Measurements from ENCODE around the gene PYROXD2. TPM values are rescaled to one million over a fixed set of nuclear protein-coding genes. Genes with fewer than 3 reads are reported as not detected.

The PYROXD2 gene
- total and polyA plus RNA-seq, 2 experiments from 2014 or later, result 12.1 to 13.8 TPM

GRCh38 chr10:98370831-98371820, 43.9 kb downstream of the PYROXD2 start:
- Histone ChIP-seq H3K79me2 (ENCODE audit: insufficient read depth) (no peaks in the 10 kb centered on the region), H3K9me3 (ENCODE audit: low read depth) (no peaks in the 10 kb centered on the region), H3F3A (ENCODE audit: insufficient read depth) (no peaks in the 10 kb centered on the region), H3K27ac (no peak overlapping the region), H3K9me2 (ENCODE audit: insufficient read depth) (no peaks in the 10 kb centered on the region), H3K4me1 (ENCODE audit: insufficient read depth) (peaks cover 12% of the 10 kb centered on the region), H2AFZ (no peak overlapping the region), H3K9ac (no peak overlapping the region), H3K27me3 (replicated peaks; ENCODE audit: insufficient read depth) (no peaks in the 10 kb centered on the region), H3K4me3 (no peak overlapping the region), H4K20me1 (ENCODE audit: insufficient read depth) (no peaks in the 10 kb centered on the region), H3K4me2 (ENCODE audit: unreplicated experiment) (no peak overlapping the region), H3K36me3 (ENCODE audit: low read depth) (no peaks in the 10 kb centered on the region)
- 69 to 73% methylated on average over 14 of the region's 14 CpGs for WGBS, 2 experiments (ENCODE audit: low coverage in 1 of 2, low lambda C conversion rate in 2 of 2, missing lambda C conversion rate in 2 of 2)
- in situ Hi-C loops (cut with MboI), result no loop called here
- no peak for TF ChIP-seq EZH2phosphoT487 (IDR thresholded peaks at IDR 0.05; ENCODE audit: insufficient read depth, low read depth)
- DNase-seq, result no peak

GRCh38 chr10:98369801-98370200, 45.2 kb downstream of the PYROXD2 start:
- Histone ChIP-seq H3F3A (ENCODE audit: insufficient read depth) (no peaks in the 10 kb centered on the region), H3K79me2 (ENCODE audit: insufficient read depth) (no peaks in the 10 kb centered on the region), H3K9me2 (ENCODE audit: insufficient read depth) (no peaks in the 10 kb centered on the region), H3K9me3 (ENCODE audit: low read depth) (no peaks in the 10 kb centered on the region), H3K36me3 (ENCODE audit: low read depth) (no peaks in the 10 kb centered on the region), H3K4me2 (ENCODE audit: unreplicated experiment) (no peak overlapping the region), H3K27me3 (replicated peaks; ENCODE audit: insufficient read depth) (no peaks in the 10 kb centered on the region), H4K20me1 (ENCODE audit: insufficient read depth) (no peaks in the 10 kb centered on the region), H3K4me3 (no peak overlapping the region), H3K4me1 (ENCODE audit: insufficient read depth) (peaks cover 11% of the 10 kb centered on the region), H3K9ac (no peak overlapping the region), H2AFZ (no peak overlapping the region), H3K27ac (no peak overlapping the region)
- TF ChIP-seq EZH2phosphoT487 (IDR thresholded peaks at IDR 0.05; ENCODE audit: insufficient read depth, low read depth), result no peak
- no peak for TF ChIP-seq EZH2 (IDR thresholded peaks at IDR 0.05; ENCODE audit: insufficient read depth, poor library complexity, severe bottlenecking)
- WGBS, 2 experiments (ENCODE audit: low coverage in 1 of 2, low lambda C conversion rate in 2 of 2, missing lambda C conversion rate in 2 of 2), result 57 to 61% methylated on average over 7 of the region's 7 CpGs
- in situ Hi-C loops (cut with MboI), result no loop called here
- DNase-seq, result no peak

- DNase-seq, result no peak
- H3K4me2 ChIP-seq (ENCODE audit: unreplicated experiment), result no peak overlapping the region
- TF ChIP-seq EZH2phosphoT487 (IDR thresholded peaks at IDR 0.05; ENCODE audit: insufficient read depth, low read depth), result no peak
- no peak for TF ChIP-seq EZH2 (IDR thresholded peaks at IDR 0.05; ENCODE audit: insufficient read depth, poor library complexity, severe bottlenecking)
- no peaks in the 10 kb centered on the region for H3K79me2 ChIP-seq (ENCODE audit: insufficient read depth)
- in situ Hi-C loops (cut with MboI), result no loop called here
- no peaks in the 10 kb centered on the region for H3F3A ChIP-seq (ENCODE audit: insufficient read depth)
- H3K9me2 ChIP-seq (ENCODE audit: insufficient read depth), result no peaks in the 10 kb centered on the region
- H3K27me3 ChIP-seq (replicated peaks; ENCODE audit: insufficient read depth), result no peaks in the 10 kb centered on the region
- H3K36me3 ChIP-seq (ENCODE audit: low read depth), result no peaks in the 10 kb centered on the region
- H3K27ac ChIP-seq, result no peak overlapping the region
- no peak overlapping the region for H3K9ac ChIP-seq
- H3K4me3 ChIP-seq, result no peak overlapping the region
- no peaks in the 10 kb centered on the region for H3K9me3 ChIP-seq (ENCODE audit: low read depth)
- H3K4me1 ChIP-seq (ENCODE audit: insufficient read depth), result no peaks in the 10 kb centered on the region
- H4K20me1 ChIP-seq (ENCODE audit: insufficient read depth), result no peaks in the 10 kb centered on the region
- H2AFZ ChIP-seq, result no peak overlapping the region
- 93 to 95% methylated on average over 2 of the region's 2 CpGs for WGBS, 2 experiments (ENCODE audit: low coverage in 1 of 2, low lambda C conversion rate in 2 of 2, missing lambda C conversion rate in 2 of 2)
These were observed 46.3 kb downstream of the PYROXD2 start for GRCh38 chr10:98368644-98369043.

- no peaks in the 10 kb centered on the region for H3K27me3 ChIP-seq (replicated peaks; ENCODE audit: insufficient read depth)
- no peak overlapping the region for H3K4me2 ChIP-seq (ENCODE audit: unreplicated experiment)
- H3K9ac ChIP-seq, result no peak overlapping the region
- TF ChIP-seq EZH2phosphoT487 (IDR thresholded peaks at IDR 0.05; ENCODE audit: insufficient read depth, low read depth) (no peak), EZH2 (IDR thresholded peaks at IDR 0.05; ENCODE audit: insufficient read depth, poor library complexity, severe bottlenecking) (no peak)
- WGBS, 2 experiments (ENCODE audit: low coverage in 1 of 2, low lambda C conversion rate in 2 of 2, missing lambda C conversion rate in 2 of 2), result 83 to 89% methylated on average over 19 of the region's 19 CpGs
- H4K20me1 ChIP-seq (ENCODE audit: insufficient read depth), result no peaks in the 10 kb centered on the region
- DNase-seq, result no peak
- in situ Hi-C loops (cut with MboI), result no loop called here
- no peaks in the 10 kb centered on the region for H3K9me2 ChIP-seq (ENCODE audit: insufficient read depth)
- H3K4me1 ChIP-seq (ENCODE audit: insufficient read depth), result no peaks in the 10 kb centered on the region
- H2AFZ ChIP-seq, result no peak overlapping the region
- H3K36me3 ChIP-seq (ENCODE audit: low read depth), result no peaks in the 10 kb centered on the region
- H3K4me3 ChIP-seq, result no peak overlapping the region
- no peaks in the 10 kb centered on the region for H3K79me2 ChIP-seq (ENCODE audit: insufficient read depth)
- H3K9me3 ChIP-seq (ENCODE audit: low read depth), result no peaks in the 10 kb centered on the region
- H3F3A ChIP-seq (ENCODE audit: insufficient read depth), result no peaks in the 10 kb centered on the region
- H3K27ac ChIP-seq, result no peak overlapping the region
These were observed 47.2 kb downstream of the PYROXD2 start for GRCh38 chr10:98367604-98368451.
